ENCODE measurements around the gene ZNF394. TPM values are rescaled to one million over a fixed set of nuclear protein-coding genes. Genes with fewer than 3 reads are reported as not detected.
"Not testable (repeated sequence)": the region's sequence is repeated elsewhere in the genome, so short reads cannot be mapped to it uniquely, and the experiment has no call there.

Gene ZNF394
- 23.7 and 24.8 TPM in 2 replicates for total RNA-seq
- long read RNA-seq, transcript ZNF394-201 (3 exons, 2,179 nt), result major isoform, 38 of 44 reads
- long read RNA-seq, partial matches to known transcripts, result 0 of 44 reads
- long read RNA-seq, other reads (novel, unspliced or antisense), result 2 of 44 reads

- H3K4me3 Mint-ChIP-seq (ENCODE audit: low read depth), result peak within 1 kb of the TSS; percentile 92
- H3K27ac Mint-ChIP-seq, result peak within 1 kb of the TSS; percentile 98
- no peaks in the 10 kb centered on the region for H3K27me3 Mint-ChIP-seq
- H3K9me3 Mint-ChIP-seq (ENCODE audit: low read depth), result no peaks in the 10 kb centered on the region
- peaks cover 17% of the 10 kb centered on the region for H3K4me1 Mint-ChIP-seq (ENCODE audit: low read depth)
- no peak for TF ChIP-seq CTCF (IDR thresholded peaks at IDR 0.05; ENCODE audit: unreplicated experiment)
- peak; percentile 68 for DNase-seq (ENCODE audit: low spot score, unreplicated experiment)
- H3K36me3 Mint-ChIP-seq (ENCODE audit: insufficient read depth), result peaks cover 16% of the 10 kb centered on the region
These were observed at the start of gene ZNF394 for GRCh38 chr7:99499721-99500636. Gene ZNF394 (minus strand): TSS chr7:99500281. CDS start chr7:99500093, 188 bp downstream.

GRCh38 chr7:99549545-99549944 is 49.5 kb upstream of the ZNF394 start:
- peaks cover 43% of the 10 kb centered on the region for H3K36me3 Mint-ChIP-seq (ENCODE audit: insufficient read depth)
- H3K9me3 Mint-ChIP-seq (ENCODE audit: low read depth), result peaks cover 17% of the 10 kb centered on the region
- H3K27ac Mint-ChIP-seq; H3K27me3 Mint-ChIP-seq; DNase-seq (ENCODE audit: low spot score, unreplicated experiment); H3K4me1 Mint-ChIP-seq (ENCODE audit: low read depth); H3K4me3 Mint-ChIP-seq (ENCODE audit: low read depth): not testable (repeated sequence)

GRCh38 chr7:99545308-99545707 is 45.2 kb upstream of the ZNF394 start:
- H3K9me3 Mint-ChIP-seq (ENCODE audit: low read depth), result peaks cover 32% of the 10 kb centered on the region
- peaks cover 67% of the 10 kb centered on the region for H3K36me3 Mint-ChIP-seq (ENCODE audit: insufficient read depth)

GRCh38 chr7:99543916-99544315 is 43.8 kb upstream of the ZNF394 start:
- no peak for TF ChIP-seq CTCF (IDR thresholded peaks at IDR 0.05; ENCODE audit: unreplicated experiment)
- H3K27ac Mint-ChIP-seq, result no peak overlapping the region
- H3K27me3 Mint-ChIP-seq, result no peaks in the 10 kb centered on the region
- H3K4me1 Mint-ChIP-seq (ENCODE audit: low read depth), result no peaks in the 10 kb centered on the region
- H3K9me3 Mint-ChIP-seq (ENCODE audit: low read depth), result peaks cover 29% of the 10 kb centered on the region
- DNase-seq (ENCODE audit: low spot score, unreplicated experiment), result no peak
- H3K36me3 Mint-ChIP-seq (ENCODE audit: insufficient read depth), result peaks cover 56% of the 10 kb centered on the region
- no peak overlapping the region for H3K4me3 Mint-ChIP-seq (ENCODE audit: low read depth)

More at GRCh38 chr7:99545308-99545707, 45.2 kb upstream of the ZNF394 start:
- H3K4me1 Mint-ChIP-seq (ENCODE audit: low read depth); H3K4me3 Mint-ChIP-seq (ENCODE audit: low read depth); DNase-seq (ENCODE audit: low spot score, unreplicated experiment); H3K27me3 Mint-ChIP-seq; H3K27ac Mint-ChIP-seq: not testable (repeated sequence)

- no peak for TF ChIP-seq CTCF (IDR thresholded peaks at IDR 0.05; ENCODE audit: unreplicated experiment)
- no peak for DNase-seq (ENCODE audit: low spot score, unreplicated experiment)
- no peaks in the 10 kb centered on the region for H3K4me1 Mint-ChIP-seq (ENCODE audit: low read depth)
- peaks cover 33% of the 10 kb centered on the region for H3K9me3 Mint-ChIP-seq (ENCODE audit: low read depth)
- no peak overlapping the region for H3K27ac Mint-ChIP-seq
- H3K4me3 Mint-ChIP-seq (ENCODE audit: low read depth), result no peak overlapping the region
- peaks cover 53% of the 10 kb centered on the region for H3K36me3 Mint-ChIP-seq (ENCODE audit: insufficient read depth)
- no peaks in the 10 kb centered on the region for H3K27me3 Mint-ChIP-seq
These were observed 43.1 kb upstream of the ZNF394 start for GRCh38 chr7:99543081-99543671.

GRCh38 chr7:99541212-99541611 is 41.1 kb upstream of the ZNF394 start:
- H3K9me3 Mint-ChIP-seq (ENCODE audit: low read depth), result peaks cover 37% of the 10 kb centered on the region

More at GRCh38 chr7:99541212-99541611, 41.1 kb upstream of the ZNF394 start:
- H3K36me3 Mint-ChIP-seq (ENCODE audit: insufficient read depth), result peaks cover 38% of the 10 kb centered on the region
- DNase-seq (ENCODE audit: low spot score, unreplicated experiment), result no peak
- no peak for TF ChIP-seq CTCF (IDR thresholded peaks at IDR 0.05; ENCODE audit: unreplicated experiment)
- no peak overlapping the region for H3K27ac Mint-ChIP-seq
- H3K4me1 Mint-ChIP-seq (ENCODE audit: low read depth), result no peaks in the 10 kb centered on the region
- no peak overlapping the region for H3K4me3 Mint-ChIP-seq (ENCODE audit: low read depth)
- no peaks in the 10 kb centered on the region for H3K27me3 Mint-ChIP-seq

All from progenitor cell of endocrine pancreas (in vitro differentiated cells).